Hippocampal formation (tissue), 2 donors: ENCODE results near the gene RBM12.
A peak's percentile ranks its signal among the peaks of the same experiment; 100 is the strongest.

ENCODE experiments used
- DNase-seq, 2 donors: peaks; one replicate each; lab custom pipeline; 2025; lab: John Stamatoyannopoulos, UW

Gene RBM12

GRCh38 chr20:35600993-35601973 is 63.4 kb downstream of the RBM12 start:
- DNase-seq, result peak; percentile 21 to 54

DNA sequence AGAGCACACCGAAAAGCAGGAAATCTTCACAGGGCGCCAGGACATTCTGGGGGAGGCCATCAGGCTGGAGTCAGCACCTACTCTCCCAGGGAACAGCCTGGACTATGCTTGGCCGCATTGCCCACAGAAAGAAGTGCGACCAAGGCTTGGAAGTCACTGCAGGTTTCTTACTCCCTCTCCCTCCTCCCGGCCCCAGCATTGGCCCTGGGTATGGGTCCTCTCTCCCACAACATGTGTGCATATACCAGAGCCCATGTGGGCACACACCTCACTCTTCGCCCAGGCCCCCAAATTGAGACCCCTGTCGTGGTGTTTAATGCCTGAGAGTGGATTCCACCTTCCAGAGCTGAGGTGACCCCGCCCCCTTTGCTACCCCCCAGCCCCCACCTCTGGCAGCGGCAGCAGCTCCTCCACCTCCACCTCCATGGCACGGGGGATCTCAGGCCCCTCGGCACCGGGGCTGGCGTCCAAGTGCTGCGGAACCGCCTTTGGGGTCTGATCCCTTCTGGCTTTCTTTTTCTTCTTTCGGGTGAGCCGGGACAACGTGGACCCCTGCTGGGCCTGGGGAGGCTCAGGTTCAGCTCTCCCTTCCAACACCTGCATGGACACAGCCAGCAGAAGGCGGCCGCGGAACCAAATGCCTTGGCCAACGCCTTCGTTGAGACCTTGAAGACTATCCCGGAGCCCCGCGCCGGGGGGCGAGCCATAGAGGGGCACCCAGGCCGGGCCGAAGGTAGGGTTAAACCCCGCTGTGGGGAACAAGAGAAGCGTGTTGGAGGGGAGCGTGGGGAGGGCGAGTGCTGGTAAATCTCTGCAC is 64.3 kb downstream of the RBM12 start:
- DNase-seq, result no peak

DNA sequence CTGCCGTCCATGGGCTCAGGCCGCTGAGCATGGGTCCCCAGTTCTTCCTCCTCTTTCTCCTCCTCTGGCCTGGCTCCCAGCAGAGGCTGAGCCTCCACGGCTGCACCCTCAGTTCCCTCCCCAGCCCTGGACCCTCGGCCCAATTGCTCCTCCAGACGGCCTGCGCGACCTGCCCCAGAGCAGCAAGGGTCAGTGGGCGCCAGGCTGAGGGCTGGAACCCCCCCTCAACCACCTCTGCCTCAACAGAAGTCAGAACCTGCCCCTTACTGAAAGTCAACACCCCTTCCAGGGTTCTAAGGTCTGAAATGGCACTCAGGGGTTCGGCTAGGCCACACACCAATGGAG is 65.0 kb downstream of the RBM12 start:
- DNase-seq, result no peak
